GM12864 (cell line): ENCODE data around the gene C18orf54.

ENCODE experiments used
- DNase-seq: peaks from one replicate; pipeline ENCODE4 v3.0.0-alpha.2; 2011; ENCODE audit warnings: low read depth
- H3K4me3 ChIP-seq: 2 replicates; pipeline ENCODE4 v1.5.1; 2011; ENCODE audit warnings: mild to moderate bottlenecking, low read depth, low read length, control low read depth
- CTCF ChIP-seq: IDR thresholded peaks from 2 replicates; pipeline ENCODE4 v1.5.1; 2011; ENCODE audit warnings: low read depth, mild to moderate bottlenecking, moderate library complexity, low read length, control low read depth, inconsistent platforms; ENCODE audit errors: missing control alignments

The C18orf54 gene

DNA sequence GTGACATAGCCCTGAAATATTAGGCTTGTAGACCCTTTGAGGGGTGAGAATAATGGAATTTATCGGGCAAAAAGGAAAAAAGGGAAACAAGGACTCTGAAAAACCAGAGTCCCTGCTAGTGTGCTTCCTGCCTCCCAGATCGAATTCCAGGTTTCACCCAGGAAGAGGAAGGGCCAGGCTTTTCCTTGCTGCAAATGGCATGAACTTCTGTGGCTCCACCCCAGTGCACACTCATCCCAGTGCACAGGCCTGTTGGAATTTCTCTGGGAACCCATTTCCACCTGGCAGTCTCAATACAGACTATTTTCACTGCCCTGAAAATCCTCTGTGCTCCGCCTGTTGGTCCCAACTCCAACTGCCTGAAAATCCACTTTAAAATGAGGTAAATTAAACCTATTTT lies 29.9 kb downstream of the C18orf54 start:
- TF ChIP-seq CTCF: no peak
- H3K4me3 ChIP-seq: no peak overlapping the region
- DNase-seq: no peak

- no peak overlapping the region for H3K4me3 ChIP-seq
- peak; percentile 12 for DNase-seq
- no peak for TF ChIP-seq CTCF
Observed at GRCh38 chr18:54388203-54389142, 30.8 kb downstream of the C18orf54 start.

GRCh38 chr18:54389143-54389505 lies 31.4 kb downstream of the C18orf54 start:
- no peak for DNase-seq
- TF ChIP-seq CTCF: no peak

GRCh38 chr18:54390838-54391237 lies 33.1 kb downstream of the C18orf54 start:
- no peak for TF ChIP-seq CTCF
- DNase-seq: no peak
- H3K4me3 ChIP-seq: no peak overlapping the region

More at GRCh38 chr18:54389143-54389505, 31.4 kb downstream of the C18orf54 start:
- no peak overlapping the region for H3K4me3 ChIP-seq

DNA sequence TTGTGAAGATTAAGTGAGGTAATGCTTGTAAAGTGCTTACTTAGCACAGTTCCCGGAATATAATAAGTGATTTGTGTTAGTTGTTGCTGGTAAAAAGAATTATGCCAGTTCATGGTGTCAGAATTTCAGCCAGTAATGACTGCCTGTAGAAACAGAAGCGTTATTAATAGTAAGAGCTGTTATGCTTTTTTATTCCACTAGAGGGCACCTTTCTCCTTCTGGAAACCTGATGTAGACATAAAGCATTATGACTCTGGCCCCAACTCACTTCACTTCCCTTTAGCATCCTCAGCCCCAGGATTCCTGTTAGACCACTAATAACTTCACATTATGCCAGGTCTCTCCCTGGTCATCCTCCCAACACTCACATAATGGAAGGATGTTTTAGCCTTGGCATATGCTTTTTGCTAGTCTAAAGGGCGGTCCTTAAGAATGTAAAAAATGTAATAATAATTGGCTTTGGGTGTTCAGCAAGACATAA lies 34.9 kb downstream of the C18orf54 start:
- H3K4me3 ChIP-seq: no peak overlapping the region
- TF ChIP-seq CTCF: peak; percentile 69
- DNase-seq: peak; percentile 33

DNA sequence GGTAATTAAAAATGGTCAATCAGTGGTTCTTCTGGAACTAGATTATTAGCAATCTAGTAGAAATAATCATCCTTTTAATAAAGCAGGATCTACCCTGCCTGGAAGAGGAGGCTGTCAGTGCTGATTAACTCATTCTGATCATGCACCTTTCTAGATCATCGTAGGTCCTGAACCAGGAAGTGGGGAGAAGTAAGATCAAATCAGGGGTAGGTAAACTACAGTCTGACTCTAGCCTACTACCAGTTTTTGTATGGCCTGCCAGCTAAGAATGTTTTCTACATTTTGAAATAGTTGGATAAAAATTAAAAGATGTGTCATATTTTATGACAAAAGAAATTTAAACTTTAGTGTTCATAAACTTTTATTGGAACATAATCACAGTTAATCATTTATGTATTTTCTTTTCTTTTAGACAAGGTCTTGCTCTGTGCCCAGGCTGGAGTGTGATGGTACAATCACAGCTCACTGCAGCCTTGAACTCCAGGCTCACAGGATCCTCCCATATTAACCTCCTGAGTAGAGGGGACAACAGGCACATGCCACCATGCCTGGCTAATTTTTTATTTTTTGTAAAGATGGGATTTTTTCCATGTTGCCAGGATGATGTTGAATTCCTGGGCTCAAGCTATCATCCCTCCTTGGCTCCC lies 36.1 kb downstream of the C18orf54 start:
- DNase-seq: no peak
- TF ChIP-seq CTCF: no peak
- no peak overlapping the region for H3K4me3 ChIP-seq

DNA sequence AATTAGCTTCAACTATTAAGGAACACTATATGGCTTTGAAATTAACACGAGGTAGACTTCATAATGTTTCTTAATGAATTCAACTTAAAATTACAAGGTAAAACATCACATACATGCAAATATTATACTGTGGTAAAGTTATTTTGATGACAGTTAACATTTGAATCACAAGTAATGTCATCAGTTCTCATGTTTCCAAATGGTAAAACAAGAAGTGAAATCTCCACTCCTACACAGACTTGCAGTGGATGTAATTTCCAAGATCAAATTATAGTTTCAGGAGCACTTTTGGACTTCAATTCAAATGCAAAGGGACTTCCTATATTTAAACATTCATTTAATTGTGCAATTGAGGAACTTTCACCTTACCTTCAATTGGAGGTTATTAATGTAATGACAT lies 39.1 kb downstream of the C18orf54 start:
- no peak overlapping the region for H3K4me3 ChIP-seq
- TF ChIP-seq CTCF: no peak
- no peak for DNase-seq
